Mucosa of gallbladder (tissue), 1 donor: ENCODE measurements around the gene DDX39B. TPM values are rescaled to one million over a fixed set of nuclear protein-coding genes. Genes with fewer than 3 reads are reported as not detected.

Source experiments
- DNase-seq: peaks from one replicate; pipeline ENCODE4 v3.0.0-alpha.2; 2020; ENCODE audit warnings: low spot score
- total RNA-seq: library from RNA; stranded (reverse); gene quantifications from one replicate; pipeline ENCODE4 v1.2.1, GENCODE V29; 2021
- donor health status: DM: no; HTN: no; CAD: no.

The DDX39B gene
- total RNA-seq, 1 donor from 2014 or later, result 246 TPM

DNA sequence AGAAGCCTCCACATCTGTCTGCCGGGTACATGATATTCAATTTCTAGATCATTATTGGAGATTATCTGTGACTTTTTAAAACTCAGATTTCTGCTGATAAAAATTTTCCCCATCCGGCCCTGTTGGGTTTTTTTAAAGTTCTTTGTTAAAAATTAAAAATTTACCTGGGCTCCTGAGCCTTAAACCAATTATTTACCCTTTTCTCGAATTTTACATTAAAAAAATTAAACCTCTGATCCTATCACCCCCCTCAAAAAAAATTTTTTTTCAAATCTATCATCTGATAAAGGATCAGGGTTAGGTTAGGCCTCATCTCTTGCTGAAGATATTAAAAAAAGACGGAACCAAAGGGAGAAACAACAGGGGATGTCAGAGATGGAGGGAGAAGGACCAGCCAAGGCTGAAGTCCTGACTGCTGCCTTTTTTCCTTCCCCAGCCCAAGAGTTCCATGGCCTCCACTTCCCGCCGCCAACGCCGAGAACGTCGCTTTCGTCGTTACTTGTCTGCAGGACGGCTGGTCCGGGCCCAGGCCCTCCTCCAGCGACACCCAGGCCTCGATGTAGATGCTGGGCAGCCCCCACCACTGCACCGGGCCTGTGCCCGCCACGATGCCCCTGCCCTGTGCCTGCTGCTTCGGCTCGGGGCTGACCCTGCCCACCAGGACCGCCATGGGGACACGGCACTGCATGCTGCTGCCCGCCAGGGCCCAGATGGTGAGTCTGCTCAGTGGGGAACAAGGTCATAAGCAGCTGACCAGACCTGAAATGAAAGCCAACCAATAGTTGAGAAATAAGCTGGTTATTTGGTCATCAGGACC is 6.1 kb upstream of the DDX39B start:
- DNase-seq, result no peak

DNA sequence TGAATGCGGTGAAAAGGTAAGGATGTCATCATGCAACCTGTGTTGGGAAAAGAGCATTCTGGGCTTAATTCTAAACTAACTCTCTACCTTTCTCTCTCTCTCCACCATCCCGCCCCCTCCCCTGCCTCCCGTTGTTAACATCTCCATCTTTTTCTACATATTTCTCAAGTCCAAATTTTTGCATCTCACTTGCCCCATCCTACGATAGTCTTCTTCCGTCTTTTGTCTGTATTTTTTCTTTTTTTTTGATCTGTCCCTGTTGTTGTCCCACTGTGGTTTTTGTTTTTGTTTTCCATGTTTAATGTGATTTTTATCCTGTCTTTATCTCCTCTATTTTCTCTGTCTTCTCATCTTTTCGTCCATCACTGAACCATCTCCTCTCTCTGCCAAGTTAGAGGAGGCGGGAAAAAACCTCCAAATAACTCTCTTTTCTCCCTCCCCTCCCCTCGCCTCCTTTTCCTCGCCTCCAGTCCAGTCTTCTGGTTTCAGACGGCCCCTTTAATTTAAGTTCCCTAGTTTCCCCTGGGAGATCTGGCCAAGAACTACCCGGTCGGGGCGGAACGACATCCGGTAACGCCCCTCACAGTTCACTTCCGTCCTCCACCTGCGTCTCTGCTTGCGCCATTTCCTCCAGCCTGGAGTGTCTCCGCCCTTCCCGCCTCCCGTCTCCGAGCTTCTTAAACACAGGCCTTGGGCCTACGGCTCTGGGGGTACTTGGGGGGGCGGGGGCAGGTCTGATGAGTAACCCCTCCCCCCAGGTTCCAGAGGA is 5.3 kb upstream of the DDX39B start, which contains the start of gene NFKBIL1:
Gene NFKBIL1 (plus strand): TSS at position 651 of the 769 bp plus-strand sequence. CDS start 87 bp downstream, at position 738.
- peak; percentile 95 for DNase-seq

- DNase-seq, result peak; percentile 91
Observed at GRCh38 chr6:31546339-31546957, 4.6 kb upstream of the DDX39B start, which contains the start of gene ATP6V1G2. TSS of gene ATP6V1G2 (minus strand) at chr6:31546608. CDS start at chr6:31546559, 49 bp downstream.

GRCh38 chr6:31545291-31545690 is 3.5 kb upstream of the DDX39B start:
- DNase-seq, result no peak

- DNase-seq, result no peak
Observed at GRCh38 chr6:31544676-31545075, 2.9 kb upstream of the DDX39B start.

DNA sequence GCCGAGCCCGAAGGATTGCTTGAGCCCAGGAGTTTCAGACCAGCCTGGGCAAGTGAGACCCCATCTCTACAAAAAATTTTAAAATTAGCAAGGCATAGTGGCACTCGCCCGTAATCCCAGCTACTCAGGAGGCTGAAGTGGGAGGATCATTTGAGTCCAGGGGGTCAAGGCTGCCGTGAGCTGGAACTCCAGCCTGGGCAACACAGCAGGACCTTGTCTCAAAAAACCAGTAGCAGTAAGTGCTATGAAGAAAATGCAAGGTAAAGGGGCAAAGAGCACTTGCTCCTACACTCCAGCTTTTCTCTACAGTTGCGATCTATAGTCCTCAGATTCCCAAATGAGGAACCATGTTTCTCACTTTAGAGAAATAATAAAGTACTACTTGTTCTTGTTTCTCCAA is 1.8 kb upstream of the DDX39B start:
- DNase-seq, result no peak

GRCh38 chr6:31541059-31541657 is 645 bp downstream of the DDX39B start:
- DNase-seq, result no peak

GRCh38 chr6:31540640-31541039 is 1.2 kb downstream of the DDX39B start:
- DNase-seq, result no peak

- no peak for DNase-seq
Observed at GRCh38 chr6:31538805-31539400, 2.9 kb downstream of the DDX39B start.

DNA sequence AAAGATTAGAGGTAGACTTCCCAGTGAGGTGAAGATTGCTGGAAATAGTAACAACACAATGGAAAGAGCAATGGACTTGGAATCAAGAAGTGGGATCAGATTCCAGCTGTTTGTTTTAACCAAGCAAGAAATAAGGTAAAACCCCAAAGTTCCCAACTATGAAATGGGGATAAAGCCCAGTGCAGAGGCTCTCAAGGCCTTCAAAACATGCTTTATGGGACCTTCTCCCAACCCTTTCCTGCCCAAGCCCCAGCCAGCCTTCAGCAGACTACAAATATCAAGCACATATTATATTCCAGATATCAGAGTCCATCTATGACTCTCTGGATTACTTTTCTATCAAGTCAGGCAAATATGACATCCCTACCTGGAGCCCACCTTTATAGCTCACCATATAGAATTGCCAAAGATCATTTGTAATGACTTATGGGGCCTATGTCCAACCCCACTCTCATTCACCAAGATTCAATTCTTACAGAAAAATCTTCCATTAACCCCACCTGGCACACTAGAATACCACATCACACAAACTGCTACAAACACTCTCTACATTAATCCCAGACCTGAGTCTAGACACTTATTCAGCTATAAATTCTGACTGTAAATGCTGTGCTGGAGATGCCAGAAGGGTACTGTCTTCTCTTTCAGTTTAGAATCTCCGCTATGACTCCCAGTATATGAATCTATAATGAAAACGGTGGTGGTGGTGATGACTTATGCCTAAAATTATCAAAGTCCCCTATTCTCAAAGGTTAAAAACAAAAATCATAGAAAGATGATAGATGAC is 6.1 kb downstream of the DDX39B start:
- no peak for DNase-seq

GRCh38 chr6:31534521-31535040 is 7.2 kb downstream of the DDX39B start:
- no peak for DNase-seq

GRCh38 chr6:31534011-31534410 is 7.8 kb downstream of the DDX39B start:
- no peak for DNase-seq

GRCh38 chr6:31533455-31533841 is 8.4 kb downstream of the DDX39B start:
- DNase-seq, result no peak

DNA sequence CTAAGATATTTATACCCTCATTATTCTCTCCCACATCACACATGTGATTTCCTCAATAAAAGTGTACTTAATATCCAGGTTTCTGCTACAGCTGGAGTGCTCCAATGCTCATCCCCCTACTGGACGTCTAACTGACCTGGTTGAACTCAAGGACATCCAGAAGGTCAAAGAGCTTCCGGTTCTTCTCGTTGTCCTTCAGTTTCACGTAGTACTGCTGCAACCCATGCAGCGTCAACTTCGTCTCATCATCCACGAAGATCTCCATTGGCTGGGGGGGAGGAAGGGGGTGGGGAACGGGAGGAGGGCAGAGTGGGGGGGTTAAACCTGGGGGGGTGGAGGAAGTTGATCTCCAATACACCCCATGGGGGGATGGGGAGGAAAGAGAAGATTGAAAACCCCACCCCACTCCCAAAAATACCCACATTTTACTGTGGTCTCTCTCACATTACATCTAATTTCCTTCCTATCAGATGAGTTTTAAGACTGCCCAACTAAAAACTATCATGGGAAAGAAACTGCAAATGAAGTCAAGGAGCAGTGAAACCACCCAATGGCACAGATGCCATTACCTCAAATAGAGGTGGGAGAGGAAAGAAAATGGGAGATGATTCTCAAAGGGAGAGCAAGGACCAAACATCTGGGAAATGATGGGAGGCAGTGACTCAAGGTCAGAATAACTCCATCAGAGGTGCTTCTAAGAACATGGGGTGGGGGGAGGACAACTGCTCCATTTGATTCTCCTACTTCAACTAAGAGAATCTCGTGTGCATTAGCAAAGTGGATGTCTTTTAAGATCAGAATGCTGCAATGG is 9.0 kb downstream of the DDX39B start:
- DNase-seq, result no peak

- no peak for DNase-seq
Observed at GRCh38 chr6:31531771-31532643, 9.8 kb downstream of the DDX39B start.

- no peak for DNase-seq
Observed at GRCh38 chr6:31531162-31531561, 10.6 kb downstream of the DDX39B start.

DNA sequence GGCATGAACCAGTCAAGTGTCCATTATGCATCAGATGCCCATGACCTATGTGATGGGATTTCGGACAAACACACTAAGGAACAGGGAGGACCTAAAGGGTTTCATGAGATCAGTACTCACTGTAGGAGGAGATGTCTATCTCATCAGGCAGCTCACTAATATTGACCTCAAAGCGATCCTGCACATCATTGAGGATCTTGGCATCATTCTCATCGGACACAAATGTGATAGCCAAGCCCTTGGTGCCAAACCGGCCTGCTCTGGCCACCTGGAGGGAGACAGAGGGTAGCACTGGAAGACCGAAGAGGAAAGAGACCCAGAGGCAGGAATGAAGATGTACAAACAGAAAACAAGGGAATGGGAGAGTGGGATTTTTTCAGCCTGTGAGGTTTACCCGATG is 11.1 kb downstream of the DDX39B start:
- no peak for DNase-seq

DNA sequence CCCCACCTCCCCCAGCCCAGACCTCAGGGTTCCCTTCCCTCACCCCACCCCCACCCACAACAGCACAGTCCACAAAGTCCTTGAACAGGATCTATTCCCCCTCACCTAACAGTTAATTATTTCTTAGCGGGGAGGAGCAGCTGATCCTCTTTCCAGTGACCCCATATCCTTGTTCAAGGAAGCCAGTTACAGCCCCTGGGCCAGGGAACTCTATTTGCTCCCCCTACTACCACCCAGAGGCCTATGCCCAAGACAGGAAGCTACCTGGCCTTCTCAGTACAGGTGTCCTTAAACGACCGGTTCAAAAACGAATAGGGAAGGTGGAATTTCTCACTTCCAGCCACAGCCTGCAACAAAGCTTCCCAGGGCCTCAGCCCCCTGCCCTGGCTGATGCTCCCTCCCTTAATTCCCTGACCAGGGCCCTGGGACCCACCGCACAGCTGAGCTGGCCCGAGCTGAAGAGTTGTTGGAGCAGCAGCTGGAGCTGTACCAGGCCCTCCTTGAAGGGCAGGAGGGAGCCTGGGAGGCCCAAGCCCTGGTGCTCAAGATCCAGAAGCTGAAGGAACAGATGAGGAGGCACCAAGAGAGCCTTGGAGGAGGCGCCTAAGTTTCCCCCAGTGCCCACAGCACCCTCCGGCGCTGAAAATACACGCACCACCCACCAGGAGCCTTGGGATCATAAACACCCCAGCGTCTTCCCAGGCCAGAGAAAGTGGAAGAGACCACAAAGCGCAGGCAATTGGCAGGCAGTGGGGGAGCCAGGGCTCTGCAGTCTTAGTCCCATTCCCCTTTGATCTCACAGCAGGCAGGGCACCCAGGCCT is 12.3 kb downstream of the DDX39B start:
- DNase-seq, result no peak
